GM23248 (cell line): ENCODE results near the gene PTPN18.

Experiments
- EZH2 ChIP-seq: fragments of 200-600 bp; sonication (generic); IDR thresholded peaks from 2 replicates; pipeline ENCODE4 v1.6.1; 2018; ENCODE audit warnings: antibody characterized with exemption, mild to moderate bottlenecking; ENCODE audit not compliant: insufficient read depth, poor library complexity, severe bottlenecking
- EZH2phosphoT487 ChIP-seq: fragments of 200-600 bp; sonication (generic); IDR thresholded peaks from 2 replicates; pipeline ENCODE4 v1.6.1; 2018; ENCODE audit warnings: antibody characterized with exemption, moderate library complexity, mild to moderate bottlenecking, low read depth; ENCODE audit not compliant: insufficient read depth

DNA sequence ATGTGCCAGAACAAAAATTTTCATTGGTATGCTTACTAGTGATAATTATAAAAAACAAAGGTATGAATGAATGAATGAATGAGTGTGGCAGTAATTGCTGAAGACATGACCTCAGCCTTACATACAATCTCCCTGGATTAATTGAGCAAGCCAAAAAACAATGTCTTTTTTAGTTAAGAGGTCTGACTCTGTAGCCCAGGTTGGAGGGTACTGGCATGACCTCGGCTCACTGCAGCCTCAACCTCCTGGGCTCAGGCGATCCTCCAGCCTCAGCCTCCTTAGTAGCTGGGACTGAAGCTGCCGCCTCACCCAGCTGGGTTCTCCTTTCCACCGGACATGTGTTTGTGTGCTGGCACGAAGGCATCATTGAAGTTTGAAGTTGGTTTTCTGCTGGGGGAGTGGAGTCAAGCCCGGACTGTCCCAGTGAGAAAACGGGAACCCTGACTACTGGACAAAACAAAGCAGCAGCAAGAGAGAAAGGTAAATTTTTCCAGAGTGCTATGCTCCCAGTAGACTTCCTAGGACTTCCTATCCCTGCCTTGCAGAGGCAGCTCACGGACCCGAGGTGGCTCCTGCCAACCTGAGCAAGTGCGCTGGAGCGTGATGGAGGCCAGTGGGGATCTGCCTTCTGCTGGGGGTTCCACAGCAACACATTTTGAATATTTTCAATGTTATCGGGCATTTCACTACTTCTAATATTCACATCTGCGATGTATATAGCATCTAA, 19.5 kb upstream of the PTPN18 start:
- TF ChIP-seq EZH2 (no peak), EZH2phosphoT487 (no peak)
